ENCODE measurements around the gene PRDM2.

PRDM2 gene

GRCh38 chr1:13735168-13735930 lies 35.4 kb downstream of the PRDM2 start:
- no peak for DNase-seq

- DNase-seq: no peak
Observed at GRCh38 chr1:13737398-13737797, 37.4 kb downstream of the PRDM2 start.

GRCh38 chr1:13746342-13746741 lies 46.4 kb downstream of the PRDM2 start:
- no peak for DNase-seq

GRCh38 chr1:13748610-13749505 lies 48.9 kb downstream of the PRDM2 start:
- peak; percentile 97 for DNase-seq

GRCh38 chr1:13749543-13750341 lies 49.8 kb downstream of the PRDM2 start:
- DNase-seq: no peak

GRCh38 chr1:13751458-13751871 lies 51.5 kb downstream of the PRDM2 start:
- DNase-seq: no peak

GRCh38 chr1:13751985-13752384 lies 52.0 kb downstream of the PRDM2 start:
- DNase-seq: no peak

GRCh38 chr1:13752852-13753251 lies 52.9 kb downstream of the PRDM2 start:
- no peak for DNase-seq

- no peak for DNase-seq
Observed at GRCh38 chr1:13753636-13754402, 53.8 kb downstream of the PRDM2 start.

- DNase-seq: no peak
Observed at GRCh38 chr1:13754510-13755103, 54.6 kb downstream of the PRDM2 start.

- no peak for DNase-seq
Observed at GRCh38 chr1:13756557-13757315, 56.7 kb downstream of the PRDM2 start.

- no peak for DNase-seq
Observed at GRCh38 chr1:13757693-13758092, 57.7 kb downstream of the PRDM2 start.

- DNase-seq: no peak
Observed at GRCh38 chr1:13759072-13759471, 59.1 kb downstream of the PRDM2 start.

- DNase-seq: no peak
Observed at GRCh38 chr1:13760340-13760739, 60.4 kb downstream of the PRDM2 start.

GRCh38 chr1:13760921-13761320 lies 60.9 kb downstream of the PRDM2 start:
- no peak for DNase-seq

GRCh38 chr1:13761883-13762282 lies 61.9 kb downstream of the PRDM2 start:
- DNase-seq: no peak

- no peak for DNase-seq
Observed at GRCh38 chr1:13762642-13763041, 62.7 kb downstream of the PRDM2 start.

- DNase-seq: no peak
Observed at GRCh38 chr1:13763222-13763621, 63.2 kb downstream of the PRDM2 start.

GRCh38 chr1:13763991-13764390 lies 64.0 kb downstream of the PRDM2 start:
- DNase-seq: peak; percentile 30

GRCh38 chr1:13764588-13765332 lies 64.8 kb downstream of the PRDM2 start:
- peak; percentile 42 for DNase-seq
